ENCODE results near the gene QTRT2.

DNA sequence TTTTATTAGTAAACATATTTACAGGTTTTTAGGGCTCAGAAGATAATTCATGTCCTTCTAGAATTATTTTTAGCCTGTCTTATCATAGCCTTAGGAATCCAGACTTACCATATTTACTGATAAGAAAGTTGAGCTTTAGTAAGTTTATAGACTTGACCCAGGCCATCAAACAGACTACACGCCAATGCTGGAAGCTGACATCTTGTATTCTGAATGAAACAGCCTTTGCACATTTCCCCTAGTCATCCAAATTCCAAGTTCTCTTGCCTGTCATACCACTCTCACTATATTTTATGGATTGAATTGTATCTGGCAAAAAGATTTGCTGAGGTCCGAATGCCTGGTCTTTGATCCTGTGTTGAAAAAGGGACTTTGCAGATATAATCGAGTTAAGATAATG, 63.7 kb downstream of the QTRT2 start:
- TF ChIP-seq, protein P1, sequence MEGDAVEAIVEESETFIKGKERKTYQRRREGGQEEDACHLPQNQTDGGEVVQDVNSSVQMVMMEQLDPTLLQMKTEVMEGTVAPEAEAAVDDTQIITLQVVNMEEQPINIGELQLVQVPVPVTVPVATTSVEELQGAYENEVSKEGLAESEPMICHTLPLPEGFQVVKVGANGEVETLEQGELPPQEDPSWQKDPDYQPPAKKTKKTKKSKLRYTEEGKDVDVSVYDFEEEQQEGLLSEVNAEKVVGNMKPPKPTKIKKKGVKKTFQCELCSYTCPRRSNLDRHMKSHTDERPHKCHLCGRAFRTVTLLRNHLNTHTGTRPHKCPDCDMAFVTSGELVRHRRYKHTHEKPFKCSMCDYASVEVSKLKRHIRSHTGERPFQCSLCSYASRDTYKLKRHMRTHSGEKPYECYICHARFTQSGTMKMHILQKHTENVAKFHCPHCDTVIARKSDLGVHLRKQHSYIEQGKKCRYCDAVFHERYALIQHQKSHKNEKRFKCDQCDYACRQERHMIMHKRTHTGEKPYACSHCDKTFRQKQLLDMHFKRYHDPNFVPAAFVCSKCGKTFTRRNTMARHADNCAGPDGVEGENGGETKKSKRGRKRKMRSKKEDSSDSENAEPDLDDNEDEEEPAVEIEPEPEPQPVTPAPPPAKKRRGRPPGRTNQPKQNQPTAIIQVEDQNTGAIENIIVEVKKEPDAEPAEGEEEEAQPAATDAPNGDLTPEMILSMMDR (IDR thresholded peaks at IDR 0.05), result no peak
- no peak for TF ChIP-seq POLR2A (IDR thresholded peaks at IDR 0.05)

Data from suprapubic skin (tissue), 3 donors.